HepG2 (cell line): ENCODE data around the gene BOD1L1. TPM values are rescaled to one million over a fixed set of nuclear protein-coding genes. Genes with fewer than 3 reads are reported as not detected.

ENCODE experiments used
- ATAC-seq: fragments of 200-7000 bp; cut with Tn5 transposase; 3 replicates; pipeline ENCODE4 v1.9.1; 2020; ENCODE audit warnings: mild to moderate bottlenecking, moderate library complexity
- BruUV-seq: library from RNA; stranded (reverse); fragments of 400-500 nt; replicated peaks from 2 replicates; lab custom pipeline; 2021; lab: Mats Ljungman, UMichigan
- CTCF ChIA-PET: fragments of 300-600 bp; formaldehyde crosslinking; extraction: SDS; loops from one replicate; lab custom pipeline; 2021; ENCODE audit warnings: low total read pairs, inconsistent platforms, low intra/inter-chr PET ratio; lab: Yijun Ruan, JAX
- POLR2A ChIA-PET: fragments of 350-600 bp; sonication (Branson Sonifier 250); formaldehyde crosslinking; loops from one replicate; lab custom pipeline; 2020; ENCODE audit warnings: antibody characterized with exemption, inconsistent platforms; lab: Yijun Ruan, JAX
- DNase-seq: peaks from one replicate; pipeline ENCODE4 v3.0.0-alpha.2; 2015; ENCODE audit warnings: low spot score
- FAIRE-seq: peaks from 3 replicates; lab custom pipeline; 2011; peaks lifted over from hg19 to GRCh38; lab: Jason Lieb, UNC
- H2AFZ ChIP-seq: one replicate; pipeline ENCODE4 v1.6.1; 2011; ENCODE audit warnings: low read length, inconsistent platforms
- H3K27ac ChIP-seq: fragments of 300-600 bp; 3 replicates; pipeline ENCODE4 v1.8.0; 2011; ENCODE audit warnings: mixed run types, mild to moderate bottlenecking, mixed read lengths, low read length, inconsistent platforms; ENCODE audit not compliant: insufficient read depth; ENCODE audit errors: extremely low read length
- H3K27me3 ChIP-seq, 2 experiments: fragments of 200-600 bp in 1 of 2; 2 replicates in 1 of 2; 3 replicates in 1 of 2; pipeline versions ENCODE4 v1.6.0 to v1.8.0; 2011; ENCODE audit warnings: low read length in 2 of 2, mild to moderate bottlenecking in 2 of 2, moderate library complexity in 2 of 2, inconsistent platforms in 1 of 2; ENCODE audit not compliant: insufficient read depth in 2 of 2, control insufficient read depth in 1 of 2
- H3K36me3 ChIP-seq, 2 experiments: fragments of 200-600 bp in 1 of 2; replicated peaks in 1 of 2; 2 replicates in 1 of 2; 3 replicates in 1 of 2; pipeline versions ENCODE4 v1.5.1 to v1.8.0; 2011; ENCODE audit warnings: low read length in 2 of 2, inconsistent platforms in 1 of 2; ENCODE audit not compliant: insufficient read depth in 2 of 2, control insufficient read depth in 1 of 2
- H3K4me1 ChIP-seq: 2 replicates; pipeline ENCODE4 v1.5.1; 2012; ENCODE audit warnings: low read length, inconsistent platforms; ENCODE audit not compliant: insufficient read depth
- H3K4me2 ChIP-seq: 2 replicates; pipeline ENCODE4 v1.6.0; 2011; ENCODE audit warnings: low read depth, low read length, inconsistent platforms
- H3K4me3 ChIP-seq, 3 experiments: fragments of 200-600 bp in 1 of 3; sonication (generic), shearing (Covaris generic) in 1 of 3; replicated peaks in 1 of 3; 2 replicates each; pipeline ENCODE4 v1.5.1; 2011 to 2016; ENCODE audit warnings: low read length in 3 of 3, inconsistent platforms in 2 of 3, low read depth in 2 of 3, mild to moderate bottlenecking in 2 of 3, control low read depth in 1 of 3, mixed read lengths in 1 of 3; ENCODE audit not compliant: insufficient read depth in 1 of 3
- H3K79me2 ChIP-seq: one replicate; pipeline ENCODE4 v1.6.1; 2011; ENCODE audit warnings: low read length, inconsistent platforms; ENCODE audit not compliant: insufficient read depth
- H3K9ac ChIP-seq: 2 replicates; pipeline ENCODE4 v1.6.0; 2011; ENCODE audit warnings: mild to moderate bottlenecking, low read depth, low read length, inconsistent platforms; ENCODE audit not compliant: insufficient read depth
- H3K9me3 ChIP-seq: 2 replicates; pipeline ENCODE4 v1.5.1; 2012; ENCODE audit warnings: mild to moderate bottlenecking, low read length
- H4K20me1 ChIP-seq: 2 replicates; pipeline ENCODE4 v1.6.0; 2011; ENCODE audit warnings: inconsistent platforms, mild to moderate bottlenecking, low read length, moderate library complexity; ENCODE audit not compliant: insufficient read depth
- GATA4 ChIP-seq: sonication (generic); IDR thresholded peaks from 2 replicates; pipeline ENCODE4 v1.6.1; 2016; ENCODE audit warnings: antibody characterized with exemption, low read depth, borderline replicate concordance
- GATAD1 ChIP-seq: IDR thresholded peaks from 2 replicates; pipeline ENCODE4 v1.6.1; 2016; ENCODE audit warnings: missing genetic modification reagents, missing compliant biosample characterization
- HDAC2 ChIP-seq: sonication (generic); formaldehyde crosslinking; IDR thresholded peaks from 2 replicates; pipeline ENCODE4 v1.4.0; 2020; ENCODE audit warnings: missing genetic modification reagents
- NBN ChIP-seq: fragments of 450-650 bp; conservative IDR thresholded peaks from 2 replicates; pipeline ENCODE4 v1.6.1; 2017
- NFYB ChIP-seq: sonication (generic); formaldehyde crosslinking; IDR thresholded peaks from 2 replicates; pipeline ENCODE4 v1.4.0; 2020; ENCODE audit warnings: missing genetic modification reagents
- NONO ChIP-seq, 2 experiments: fragments of 450-650 bp in 1 of 2; sonication (generic) in 1 of 2; formaldehyde crosslinking in 1 of 2; IDR thresholded peaks in 1 of 2; conservative IDR thresholded peaks in 1 of 2; 2 replicates each; pipeline versions ENCODE4 v1.6.1 to v1.8.0; 2017 to 2022; ENCODE audit warnings: mild to moderate bottlenecking in 1 of 2, missing genetic modification reagents in 1 of 2, moderate library complexity in 1 of 2
- NR1H2 ChIP-seq: sonication (generic); formaldehyde crosslinking; IDR thresholded peaks from 2 replicates; pipeline ENCODE4 v1.8.1; 2022; ENCODE audit warnings: low read depth, missing genetic modification reagents, borderline replicate concordance
- RFX5 ChIP-seq: IDR thresholded peaks from 2 replicates; pipeline ENCODE4 v1.6.1; 2011; ENCODE audit warnings: low read depth, low read length, improper control_type of control experiment
- TAF1 ChIP-seq: sonication (generic); formaldehyde crosslinking; IDR thresholded peaks from 2 replicates; pipeline ENCODE4 v1.4.0; 2020; ENCODE audit warnings: missing genetic modification reagents
- ZBTB8A ChIP-seq: sonication (generic); formaldehyde crosslinking; IDR thresholded peaks from 2 replicates; pipeline ENCODE4 v1.4.0; 2020; ENCODE audit warnings: mild to moderate bottlenecking, low read depth, missing genetic modification reagents, borderline replicate concordance
- ZFP62 ChIP-seq: sonication (generic); formaldehyde crosslinking; IDR thresholded peaks from 2 replicates; pipeline ENCODE4 v1.4.0; 2020; ENCODE audit warnings: missing genetic modification reagents
- ZNF441 ChIP-seq: sonication (generic); formaldehyde crosslinking; IDR thresholded peaks from 2 replicates; pipeline ENCODE4 v1.7.0; 2021; ENCODE audit warnings: missing genetic modification reagents, borderline replicate concordance
- ZNF552 ChIP-seq: sonication (generic); formaldehyde crosslinking; IDR thresholded peaks from 2 replicates; pipeline ENCODE4 v1.9.0; 2022; ENCODE audit warnings: missing genetic modification reagents, mild to moderate bottlenecking, borderline replicate concordance
- WGBS: methylation state at CpG from one replicate; pipeline ENCODE4 v1.1.6; 2017; ENCODE audit warnings: low lambda C conversion rate; 5-methylcytosine and 5-hydroxymethylcytosine counted together
- in situ Hi-C: cut with HindIII; loops from 2 replicates; pipeline ENCODE4 v1.10.0; 2017; ENCODE audit warnings: low pct_unique_long_range_greater_than_20kb; ENCODE audit not compliant: extremely low pct_ligation_motif_present
- intact Hi-C: fragments of 100-400 bp; cut with micrococcal nuclease; formaldehyde crosslinking; loops from one replicate; pipeline ENCODE4 v1.10.0; 2022; ENCODE audit not compliant: unreplicated experiment
- polyA plus RNA-seq, 8 experiments: library from polyadenylated mRNA; depleted of rRNA in 3 of 8; stranded (reverse) in 7 of 8; unstranded in 1 of 8; fragments of >200 nt; fragmentation: Illumina TruSeq in 4 of 8; extraction: Trizol in 4 of 8; gene quantifications; 2 replicates each; pipeline versions ENCODE4 v1.2.1 to v1.2.3, GENCODE V29; 2011 to 2016; ENCODE audit warnings: low read depth in 4 of 8, missing spikeins in 1 of 8, mixed read lengths in 1 of 8; ENCODE audit not compliant: insufficient read depth in 1 of 8
- total RNA-seq, 5 experiments: library from RNA; depleted of rRNA; stranded (reverse); fragments of >200 nt; fragmentation: Illumina TruSeq; extraction: Trizol; gene quantifications; 2 replicates each; pipeline ENCODE4 v1.2.3, GENCODE V29; 2016; ENCODE audit warnings: low read depth in 1 of 5
- TF ChIP-seq, protein P1 (sequence below): sonication (generic); formaldehyde crosslinking; conservative IDR thresholded peaks from 2 replicates; pipeline ENCODE4 v1.4.0; 2020; ENCODE audit warnings: mild to moderate bottlenecking, missing genetic modification reagents, moderate library complexity
- TF ChIP-seq, protein P2 (sequence below), 2 experiments: IDR thresholded peaks; 2 replicates each; pipeline ENCODE4 v1.6.1; 2011 to 2012; ENCODE audit warnings: low read length in 2 of 2, borderline replicate concordance in 1 of 2, low read depth in 1 of 2, mild to moderate bottlenecking in 1 of 2, moderate library complexity in 1 of 2
- TF ChIP-seq, protein P3 (sequence below): sonication (generic); formaldehyde crosslinking; IDR thresholded peaks from 2 replicates; pipeline ENCODE4 v1.5.0; 2020; ENCODE audit warnings: missing genetic modification reagents

BOD1L1 gene
- total and polyA plus RNA-seq, 2 of the 13 experiments (the other 11 are each of a cell fraction or from before 2014, with no cell fraction given) = 11.7 to 17.9 TPM

DNA sequence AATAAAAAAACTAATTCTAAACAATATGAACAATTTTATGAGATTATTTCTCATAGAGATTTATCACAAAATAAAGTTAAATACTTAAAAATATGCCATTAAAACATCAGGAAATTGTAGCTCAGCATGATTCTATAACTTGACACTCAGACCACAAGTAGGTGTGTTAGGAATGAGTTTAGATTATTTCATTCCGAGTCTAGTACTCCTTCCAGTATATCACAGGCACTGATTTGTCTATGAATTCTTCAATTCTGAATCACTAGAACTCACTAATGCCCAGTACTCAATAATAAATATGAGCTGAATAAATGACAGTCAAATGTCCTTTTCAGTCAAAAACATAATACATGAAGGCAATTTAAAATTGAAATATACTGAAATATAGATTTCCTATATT, 22.2 kb downstream of the BOD1L1 start:
- Histone ChIP-seq H3K36me3 (peaks cover 13 to 78% of the 10 kb centered on the region in 2 experiments), H3K4me3 (no peak overlapping the region), H3K27ac (no peak overlapping the region), H3K9me3 (no peaks in the 10 kb centered on the region), H3K79me2 (no peaks in the 10 kb centered on the region), H3K4me2 (no peak overlapping the region), H2AFZ (no peak overlapping the region), H4K20me1 (no peaks in the 10 kb centered on the region), H3K27me3 (no peaks in the 10 kb centered on the region), H3K9ac (no peak overlapping the region), H3K4me1 (no peaks in the 10 kb centered on the region)
- no peak for DNase-seq
- in situ Hi-C loops (no loop called here), intact Hi-C loops (no loop called here)
- ChIA-PET POLR2A (interaction anchor here (1.3 kb wide), 1 partner anchor 23 kb away, joined by 3 read pairs; no protein-coding TSS in a partner anchor), CTCF (no interaction called here)
- no TSS peak for BruUV-seq
- ATAC-seq = no peak
- 93% methylated on average over 1 of the region's 1 CpG for WGBS
- FAIRE-seq = no peak
- TF ChIP-seq GATAD1 (CRISPR knock-in tag) (no peak), RFX5 (no peak), HDAC2 (CRISPR knock-in tag) (no peak), ZNF552 (CRISPR knock-in tag) (no peak), TAF1 (no peak), ZNF441 (CRISPR knock-in tag) (no peak), NONO (IDR thresholded peaks at IDR 0.05) (no peak), NONO (CRISPR knock-in tag; conservative IDR thresholded peaks at IDR 0.05) (no peak), NFYB (CRISPR knock-in tag) (no peak), ZBTB8A (CRISPR knock-in tag) (no peak), ZFP62 (CRISPR knock-in tag) (no peak), NR1H2 (CRISPR knock-in tag) (no peak), NBN (no peak), GATA4 (no peak)
- TF ChIP-seq, protein P1, sequence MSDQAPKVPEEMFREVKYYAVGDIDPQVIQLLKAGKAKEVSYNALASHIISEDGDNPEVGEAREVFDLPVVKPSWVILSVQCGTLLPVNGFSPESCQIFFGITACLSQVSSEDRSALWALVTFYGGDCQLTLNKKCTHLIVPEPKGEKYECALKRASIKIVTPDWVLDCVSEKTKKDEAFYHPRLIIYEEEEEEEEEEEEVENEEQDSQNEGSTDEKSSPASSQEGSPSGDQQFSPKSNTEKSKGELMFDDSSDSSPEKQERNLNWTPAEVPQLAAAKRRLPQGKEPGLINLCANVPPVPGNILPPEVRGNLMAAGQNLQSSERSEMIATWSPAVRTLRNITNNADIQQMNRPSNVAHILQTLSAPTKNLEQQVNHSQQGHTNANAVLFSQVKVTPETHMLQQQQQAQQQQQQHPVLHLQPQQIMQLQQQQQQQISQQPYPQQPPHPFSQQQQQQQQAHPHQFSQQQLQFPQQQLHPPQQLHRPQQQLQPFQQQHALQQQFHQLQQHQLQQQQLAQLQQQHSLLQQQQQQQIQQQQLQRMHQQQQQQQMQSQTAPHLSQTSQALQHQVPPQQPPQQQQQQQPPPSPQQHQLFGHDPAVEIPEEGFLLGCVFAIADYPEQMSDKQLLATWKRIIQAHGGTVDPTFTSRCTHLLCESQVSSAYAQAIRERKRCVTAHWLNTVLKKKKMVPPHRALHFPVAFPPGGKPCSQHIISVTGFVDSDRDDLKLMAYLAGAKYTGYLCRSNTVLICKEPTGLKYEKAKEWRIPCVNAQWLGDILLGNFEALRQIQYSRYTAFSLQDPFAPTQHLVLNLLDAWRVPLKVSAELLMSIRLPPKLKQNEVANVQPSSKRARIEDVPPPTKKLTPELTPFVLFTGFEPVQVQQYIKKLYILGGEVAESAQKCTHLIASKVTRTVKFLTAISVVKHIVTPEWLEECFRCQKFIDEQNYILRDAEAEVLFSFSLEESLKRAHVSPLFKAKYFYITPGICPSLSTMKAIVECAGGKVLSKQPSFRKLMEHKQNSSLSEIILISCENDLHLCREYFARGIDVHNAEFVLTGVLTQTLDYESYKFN = no peak
- TF ChIP-seq, protein P2, sequence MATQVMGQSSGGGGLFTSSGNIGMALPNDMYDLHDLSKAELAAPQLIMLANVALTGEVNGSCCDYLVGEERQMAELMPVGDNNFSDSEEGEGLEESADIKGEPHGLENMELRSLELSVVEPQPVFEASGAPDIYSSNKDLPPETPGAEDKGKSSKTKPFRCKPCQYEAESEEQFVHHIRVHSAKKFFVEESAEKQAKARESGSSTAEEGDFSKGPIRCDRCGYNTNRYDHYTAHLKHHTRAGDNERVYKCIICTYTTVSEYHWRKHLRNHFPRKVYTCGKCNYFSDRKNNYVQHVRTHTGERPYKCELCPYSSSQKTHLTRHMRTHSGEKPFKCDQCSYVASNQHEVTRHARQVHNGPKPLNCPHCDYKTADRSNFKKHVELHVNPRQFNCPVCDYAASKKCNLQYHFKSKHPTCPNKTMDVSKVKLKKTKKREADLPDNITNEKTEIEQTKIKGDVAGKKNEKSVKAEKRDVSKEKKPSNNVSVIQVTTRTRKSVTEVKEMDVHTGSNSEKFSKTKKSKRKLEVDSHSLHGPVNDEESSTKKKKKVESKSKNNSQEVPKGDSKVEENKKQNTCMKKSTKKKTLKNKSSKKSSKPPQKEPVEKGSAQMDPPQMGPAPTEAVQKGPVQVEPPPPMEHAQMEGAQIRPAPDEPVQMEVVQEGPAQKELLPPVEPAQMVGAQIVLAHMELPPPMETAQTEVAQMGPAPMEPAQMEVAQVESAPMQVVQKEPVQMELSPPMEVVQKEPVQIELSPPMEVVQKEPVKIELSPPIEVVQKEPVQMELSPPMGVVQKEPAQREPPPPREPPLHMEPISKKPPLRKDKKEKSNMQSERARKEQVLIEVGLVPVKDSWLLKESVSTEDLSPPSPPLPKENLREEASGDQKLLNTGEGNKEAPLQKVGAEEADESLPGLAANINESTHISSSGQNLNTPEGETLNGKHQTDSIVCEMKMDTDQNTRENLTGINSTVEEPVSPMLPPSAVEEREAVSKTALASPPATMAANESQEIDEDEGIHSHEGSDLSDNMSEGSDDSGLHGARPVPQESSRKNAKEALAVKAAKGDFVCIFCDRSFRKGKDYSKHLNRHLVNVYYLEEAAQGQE (IDR thresholded peaks at IDR 0.05; ENCODE audit: borderline replicate concordance in 1 of 2, low read depth in 1 of 2, low read length in 2 of 2) = no peak
- TF ChIP-seq, protein P3, sequence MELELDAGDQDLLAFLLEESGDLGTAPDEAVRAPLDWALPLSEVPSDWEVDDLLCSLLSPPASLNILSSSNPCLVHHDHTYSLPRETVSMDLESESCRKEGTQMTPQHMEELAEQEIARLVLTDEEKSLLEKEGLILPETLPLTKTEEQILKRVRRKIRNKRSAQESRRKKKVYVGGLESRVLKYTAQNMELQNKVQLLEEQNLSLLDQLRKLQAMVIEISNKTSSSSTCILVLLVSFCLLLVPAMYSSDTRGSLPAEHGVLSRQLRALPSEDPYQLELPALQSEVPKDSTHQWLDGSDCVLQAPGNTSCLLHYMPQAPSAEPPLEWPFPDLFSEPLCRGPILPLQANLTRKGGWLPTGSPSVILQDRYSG (CRISPR knock-in tag) = no peak
